ENCODE measurements around the gene INF2.

The INF2 gene

DNA sequence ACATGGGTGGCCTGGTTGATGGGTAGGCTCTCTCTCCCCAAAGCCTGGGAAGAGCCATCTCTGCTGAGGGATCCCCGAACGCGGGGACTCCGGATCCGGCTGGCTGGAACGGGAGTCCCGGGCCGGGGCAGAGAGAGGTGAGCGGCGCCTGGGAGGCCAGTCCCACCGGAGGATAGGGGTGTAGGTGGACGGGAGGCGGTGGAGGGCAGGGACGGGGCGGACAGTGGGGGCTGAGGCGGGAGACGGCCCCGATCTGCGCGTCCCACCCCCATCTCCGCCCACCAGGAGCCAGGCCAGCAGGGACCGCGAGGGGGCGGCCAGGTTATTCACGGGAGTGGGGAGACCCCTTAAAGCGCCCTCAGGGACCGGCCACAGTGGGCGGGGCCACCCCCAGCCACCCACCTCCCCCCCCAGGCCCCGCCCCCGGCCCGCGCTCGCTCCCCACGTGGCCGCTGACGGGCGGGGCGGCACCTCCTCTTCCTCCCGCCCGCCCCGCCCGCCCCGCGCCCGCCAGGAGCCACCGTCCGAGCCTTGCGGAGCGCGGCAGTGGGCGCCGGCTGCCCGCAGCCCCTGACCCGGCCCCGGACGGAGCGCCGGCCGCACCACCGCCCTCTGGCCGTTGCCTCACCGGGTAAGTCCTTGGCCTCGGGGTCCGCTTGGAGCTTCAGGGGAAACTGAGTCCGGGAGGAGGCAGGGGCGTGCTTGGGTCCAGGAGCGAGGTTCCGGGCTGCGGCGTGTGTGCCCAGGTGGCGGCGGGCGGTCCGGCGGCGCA is at the start of gene INF2:
Gene INF2, plus strand, starts transcription at position 510 of the 772 bp plus-strand sequence. CDS start 11,748 bp downstream, outside the sequence.
- peaks cover 0 to 2% of the 10 kb centered on the region in 2 donors for H3K36me3 Mint-ChIP-seq
- peaks cover 34 to 78% of the 10 kb centered on the region in 2 donors for H3K4me1 Mint-ChIP-seq
- ATAC-seq (replicated peaks) (peak; percentile 72 to 79), DNase-seq (no peak)
- H3K9me3 Mint-ChIP-seq = peaks cover 2 to 9% of the 10 kb centered on the region in 2 donors
- H3K27me3 Mint-ChIP-seq = no peaks in the 10 kb centered on the region
- peak within 1 kb of the TSS; percentile 62 for H3K27ac Mint-ChIP-seq
- peak within 1 kb of the TSS; percentile 82 to 84 for H3K4me3 Mint-ChIP-seq

DNA sequence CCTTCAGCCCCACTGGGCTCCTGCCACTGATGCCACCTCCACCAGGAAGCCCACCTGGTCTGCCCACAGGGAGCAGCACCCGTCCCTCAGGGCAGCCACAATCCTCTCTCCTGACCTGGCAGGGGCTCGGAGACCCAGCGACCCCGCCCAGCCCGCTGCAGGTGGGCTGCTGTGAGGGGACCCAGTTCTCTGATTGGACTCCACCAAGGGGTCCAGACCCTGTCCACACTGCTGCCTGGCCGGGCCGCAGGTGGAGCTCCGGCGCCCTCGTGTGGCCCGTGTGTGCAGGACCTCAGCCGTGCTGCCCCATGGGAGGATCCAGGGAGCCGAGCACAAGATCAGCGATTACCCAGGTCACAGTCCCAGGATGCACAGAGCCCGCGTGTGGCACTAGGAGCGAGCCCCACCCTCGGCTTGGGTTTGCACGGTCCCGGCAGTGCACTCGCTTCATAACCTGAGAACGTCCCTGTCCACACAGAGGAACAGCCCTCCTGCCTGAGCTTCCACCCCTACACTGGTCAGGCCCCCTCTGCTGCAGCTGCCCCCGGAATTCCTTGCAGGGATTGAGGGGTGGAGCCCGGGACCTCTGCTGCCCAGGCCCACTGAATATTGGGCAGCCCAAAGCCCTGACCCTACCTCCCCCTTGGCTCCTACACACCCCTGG is 49.4 kb upstream of the INF2 start:
- Mint-ChIP-seq H3K4me1 (peaks cover 13 to 19% of the 10 kb centered on the region in 2 donors), H3K27me3 (peaks cover 27 to 31% of the 10 kb centered on the region in 2 donors), H3K9me3 (no peaks in the 10 kb centered on the region), H3K36me3 (no peaks in the 10 kb centered on the region), H3K27ac (no peak overlapping the region), H3K4me3 (no peak overlapping the region)
- DNase-seq (peak; percentile 56), ATAC-seq (replicated peaks) (peak; percentile 96)

DNA sequence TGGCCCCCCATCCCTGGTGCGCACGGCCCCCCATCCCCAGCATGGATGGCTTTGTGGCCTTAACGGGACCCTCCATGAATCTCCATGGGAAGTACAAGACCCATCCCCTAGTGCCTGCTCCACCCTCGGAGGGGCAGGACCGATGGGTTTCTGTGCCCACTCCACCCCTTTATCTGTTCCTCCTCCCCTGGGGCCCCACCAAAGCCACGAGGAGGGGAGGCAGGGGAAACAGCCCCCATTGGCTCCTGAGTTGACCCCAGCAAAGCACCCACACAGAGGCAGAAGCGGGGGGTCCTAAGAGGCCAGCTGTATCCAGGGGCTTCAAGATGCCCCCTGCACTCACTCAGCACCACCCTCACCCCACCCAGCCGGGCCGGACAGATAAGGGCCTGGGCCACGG is 48.7 kb upstream of the INF2 start:
- Mint-ChIP-seq H3K4me1 (peaks cover 15 to 19% of the 10 kb centered on the region in 2 donors), H3K36me3 (peaks cover 0 to 4% of the 10 kb centered on the region in 2 donors), H3K9me3 (peaks cover 0 to 2% of the 10 kb centered on the region in 2 donors), H3K27me3 (peaks cover 26 to 27% of the 10 kb centered on the region in 2 donors), H3K27ac (no peak overlapping the region), H3K4me3 (no peak overlapping the region)
- DNase-seq = no peak
- ATAC-seq (replicated peaks) = no peak

DNA sequence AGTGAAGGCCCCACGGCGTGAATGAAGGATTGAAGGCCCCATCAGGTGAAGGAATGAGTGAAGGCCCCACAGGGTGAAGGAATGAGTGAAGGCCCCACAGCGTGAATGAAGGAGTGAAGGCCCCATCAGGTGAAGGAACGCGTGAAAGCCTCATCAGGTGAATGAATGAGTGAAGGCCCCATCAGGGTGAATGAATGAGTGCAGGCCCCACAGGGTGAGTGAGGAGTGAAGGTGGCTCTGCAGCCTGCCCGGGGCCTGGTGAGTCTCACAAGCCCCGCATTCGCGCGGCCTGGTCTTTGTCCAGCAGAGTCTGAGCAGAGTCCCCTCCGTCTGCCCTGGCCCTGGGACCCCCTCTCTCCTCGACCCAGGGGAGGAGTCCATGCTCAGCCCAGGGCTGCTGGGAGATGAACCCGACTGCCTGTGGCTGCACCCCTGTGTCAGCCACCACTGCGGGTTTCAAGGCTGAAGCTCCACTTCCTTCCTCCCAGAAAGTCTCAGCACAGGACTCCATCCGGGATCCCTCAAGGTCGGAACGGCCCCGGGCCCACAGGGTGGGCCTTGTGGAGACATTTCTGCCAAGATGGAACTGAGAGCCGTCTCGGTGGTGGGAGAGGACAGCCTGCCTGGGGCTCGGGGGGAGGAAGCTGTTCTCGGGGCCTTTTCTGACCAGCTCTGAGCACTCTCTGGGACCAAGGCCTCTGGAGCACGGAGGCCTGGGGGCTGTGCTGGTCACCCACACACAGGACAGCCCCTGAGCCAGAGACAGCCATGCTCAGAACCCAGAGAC is 47.5 kb upstream of the INF2 start:
- H3K4me3 Mint-ChIP-seq = no peak overlapping the region
- H3K36me3 Mint-ChIP-seq = peaks cover 0 to 4% of the 10 kb centered on the region in 2 donors
- peaks cover 20 to 22% of the 10 kb centered on the region in 2 donors for H3K27me3 Mint-ChIP-seq
- DNase-seq (no peak), ATAC-seq (replicated peaks) (no peak)
- H3K4me1 Mint-ChIP-seq = peaks cover 15 to 19% of the 10 kb centered on the region in 2 donors
- H3K9me3 Mint-ChIP-seq = peaks cover 0 to 2% of the 10 kb centered on the region in 2 donors
- no peak overlapping the region for H3K27ac Mint-ChIP-seq

DNA sequence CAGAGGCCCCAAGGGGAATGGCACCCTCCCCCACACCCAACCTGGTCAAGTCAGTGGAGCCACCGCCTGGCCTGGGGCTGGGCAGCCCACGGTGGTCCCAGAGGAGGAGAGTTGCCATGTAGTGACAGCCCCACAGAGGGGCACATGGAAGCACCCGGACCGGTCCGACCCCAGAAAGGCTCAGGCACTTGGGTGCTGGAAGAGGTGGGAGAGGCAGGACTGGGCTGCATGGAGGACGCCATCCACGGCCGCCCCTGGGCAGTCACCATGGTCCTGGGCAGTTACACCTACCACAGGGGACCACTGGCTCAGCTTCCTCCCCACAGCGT is 46.9 kb upstream of the INF2 start:
- no peak for DNase-seq
- Mint-ChIP-seq H3K4me3 (no peak overlapping the region), H3K9me3 (peaks cover 0 to 2% of the 10 kb centered on the region in 2 donors), H3K27me3 (peaks cover 17 to 22% of the 10 kb centered on the region in 2 donors), H3K4me1 (peaks cover 19 to 25% of the 10 kb centered on the region in 2 donors), H3K36me3 (peaks cover 0 to 4% of the 10 kb centered on the region in 2 donors), H3K27ac (peak overlapping the region; percentile 37)
- no peak for ATAC-seq (replicated peaks)

DNA sequence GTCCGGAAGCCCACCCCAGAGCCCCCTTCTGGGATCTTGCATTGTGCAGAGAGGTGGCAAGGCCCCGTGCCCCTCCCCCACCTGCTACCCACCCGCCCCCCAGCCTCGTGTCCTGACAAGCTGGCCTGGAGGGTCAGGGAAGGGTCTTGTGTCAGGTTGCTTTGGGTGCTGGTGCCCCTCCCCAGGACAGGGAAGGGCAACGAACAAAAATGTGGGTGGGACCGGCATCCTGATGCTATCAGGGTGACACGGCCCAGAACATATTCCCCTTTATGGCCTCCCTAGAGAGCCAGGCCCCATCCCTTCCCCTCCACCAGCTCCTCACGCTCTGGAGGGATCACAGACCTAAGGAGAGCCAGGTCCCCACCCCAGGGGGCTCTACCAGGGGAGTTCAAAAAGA is 46.1 kb upstream of the INF2 start:
- no peak overlapping the region for H3K4me3 Mint-ChIP-seq
- peaks cover 21 to 32% of the 10 kb centered on the region in 2 donors for H3K4me1 Mint-ChIP-seq
- H3K9me3 Mint-ChIP-seq = peaks cover 0 to 2% of the 10 kb centered on the region in 2 donors
- H3K27ac Mint-ChIP-seq = no peak overlapping the region
- peaks cover 14 to 19% of the 10 kb centered on the region in 2 donors for H3K27me3 Mint-ChIP-seq
- peaks cover 0 to 4% of the 10 kb centered on the region in 2 donors for H3K36me3 Mint-ChIP-seq
- DNase-seq (no peak), ATAC-seq (replicated peaks) (no peak)

DNA sequence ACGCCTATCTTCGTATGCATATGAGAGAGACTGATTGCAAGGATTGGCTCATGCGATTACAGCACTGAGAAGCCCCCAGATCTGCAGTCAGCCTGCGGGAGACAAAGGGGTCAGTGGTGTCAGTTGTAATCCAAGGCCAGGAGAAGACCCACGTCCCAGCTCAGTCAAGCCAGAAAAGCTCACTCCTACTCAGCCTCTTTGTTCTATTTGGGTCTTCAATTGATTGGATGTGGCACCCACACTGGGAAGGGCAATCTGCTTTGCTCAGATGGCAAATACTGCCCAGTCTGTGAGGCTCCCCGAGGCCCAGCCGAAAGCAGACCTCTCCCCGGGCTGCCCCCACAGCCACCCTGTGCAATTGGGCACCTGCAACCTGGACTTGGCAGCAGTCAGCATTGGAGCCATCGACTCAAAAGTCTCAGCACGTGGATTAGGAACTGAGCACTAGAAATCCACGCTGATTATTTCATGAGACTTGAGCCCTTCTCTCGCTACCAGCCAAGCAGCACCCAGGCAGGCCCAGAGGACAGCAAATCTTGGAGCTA is 45.3 kb upstream of the INF2 start:
- DNase-seq (no peak), ATAC-seq (replicated peaks) (no peak)
- Mint-ChIP-seq H3K27ac (no peak overlapping the region), H3K27me3 (peaks cover 11% of the 10 kb centered on the region in 2 donors), H3K9me3 (peaks cover 0 to 2% of the 10 kb centered on the region in 2 donors), H3K36me3 (peaks cover 0 to 4% of the 10 kb centered on the region in 2 donors), H3K4me1 (peaks cover 21 to 32% of the 10 kb centered on the region in 2 donors), H3K4me3 (no peak overlapping the region)

DNA sequence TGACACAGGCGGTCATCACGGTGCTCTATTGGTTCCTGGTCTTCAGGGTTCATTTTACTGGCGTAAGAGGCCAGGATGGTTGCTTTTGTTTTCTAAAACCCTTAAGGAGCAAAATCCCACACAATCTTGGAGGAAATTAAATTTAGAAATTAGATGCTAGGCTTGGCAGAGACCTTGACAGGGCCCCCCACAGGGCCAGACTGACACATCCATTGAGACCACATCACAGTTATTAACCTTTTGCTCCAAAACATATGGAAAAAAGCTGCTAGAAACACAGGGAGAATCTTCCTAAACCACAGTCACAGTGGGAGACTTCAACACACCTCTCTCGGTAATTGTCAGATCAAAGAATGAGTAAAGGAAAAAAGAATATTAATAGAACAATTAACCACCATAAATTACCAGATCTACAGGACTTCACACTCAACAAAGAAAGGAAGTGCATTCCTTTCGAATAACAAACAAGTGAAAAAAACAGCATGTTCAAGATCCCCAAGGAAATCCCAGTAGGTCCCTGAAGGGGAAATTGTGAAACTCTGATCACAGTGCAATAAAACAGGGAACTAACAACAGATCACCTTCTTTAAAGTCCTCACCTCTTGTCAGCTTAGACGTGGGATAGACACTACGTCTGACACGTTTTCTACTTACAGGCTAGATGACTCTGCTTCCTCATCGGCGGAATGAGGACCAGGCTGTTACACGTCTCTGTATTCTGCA is 44.6 kb upstream of the INF2 start:
- H3K27ac Mint-ChIP-seq = no peak overlapping the region

DNA sequence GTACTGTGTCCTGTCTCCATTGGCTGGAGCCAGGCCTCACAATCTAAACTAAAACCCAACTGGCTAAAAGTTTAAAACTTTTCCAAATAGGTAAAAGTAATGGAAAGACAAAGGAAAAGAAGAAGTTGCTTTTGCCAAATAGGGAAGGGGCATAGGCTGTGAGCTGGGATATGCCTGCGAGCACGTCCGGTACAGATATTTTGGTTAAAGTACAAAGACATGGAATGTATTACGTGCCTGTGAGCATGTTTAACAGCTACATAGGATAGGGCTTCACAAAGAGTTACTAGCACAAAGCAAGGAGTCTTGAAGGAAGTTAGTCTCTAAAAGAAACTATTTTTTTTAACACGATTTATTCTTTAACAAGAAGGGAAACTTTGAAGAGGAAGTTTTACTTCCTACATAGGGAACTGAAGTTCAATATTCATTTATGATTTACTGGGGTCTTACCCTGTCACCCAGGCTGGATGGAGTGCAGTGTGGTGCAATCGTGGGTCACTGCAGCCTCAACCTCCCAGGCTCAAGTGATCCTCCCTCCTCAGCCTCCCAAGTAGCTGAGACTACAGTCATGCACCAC is 41.9 kb upstream of the INF2 start:
- H3K36me3 Mint-ChIP-seq = peaks cover 0 to 6% of the 10 kb centered on the region in 2 donors
- no peaks in the 10 kb centered on the region for H3K27me3 Mint-ChIP-seq
- H3K27ac Mint-ChIP-seq = no peak overlapping the region
- peaks cover 0 to 4% of the 10 kb centered on the region in 2 donors for H3K9me3 Mint-ChIP-seq
- H3K4me3 Mint-ChIP-seq = no peak overlapping the region
- H3K4me1 Mint-ChIP-seq = peaks cover 28 to 41% of the 10 kb centered on the region in 2 donors
- no peak for DNase-seq
- ATAC-seq (replicated peaks) = peak; percentile 49 to 60

More for the DNA sequence above, 44.6 kb upstream of the INF2 start:
- Mint-ChIP-seq H3K4me3 (no peak overlapping the region), H3K4me1 (peaks cover 20 to 31% of the 10 kb centered on the region in 2 donors), H3K27me3 (peaks cover 4 to 6% of the 10 kb centered on the region in 2 donors), H3K9me3 (peaks cover 0 to 2% of the 10 kb centered on the region in 2 donors), H3K36me3 (peaks cover 0 to 4% of the 10 kb centered on the region in 2 donors)
- ATAC-seq (replicated peaks) = no peak
- no peak for DNase-seq

DNA sequence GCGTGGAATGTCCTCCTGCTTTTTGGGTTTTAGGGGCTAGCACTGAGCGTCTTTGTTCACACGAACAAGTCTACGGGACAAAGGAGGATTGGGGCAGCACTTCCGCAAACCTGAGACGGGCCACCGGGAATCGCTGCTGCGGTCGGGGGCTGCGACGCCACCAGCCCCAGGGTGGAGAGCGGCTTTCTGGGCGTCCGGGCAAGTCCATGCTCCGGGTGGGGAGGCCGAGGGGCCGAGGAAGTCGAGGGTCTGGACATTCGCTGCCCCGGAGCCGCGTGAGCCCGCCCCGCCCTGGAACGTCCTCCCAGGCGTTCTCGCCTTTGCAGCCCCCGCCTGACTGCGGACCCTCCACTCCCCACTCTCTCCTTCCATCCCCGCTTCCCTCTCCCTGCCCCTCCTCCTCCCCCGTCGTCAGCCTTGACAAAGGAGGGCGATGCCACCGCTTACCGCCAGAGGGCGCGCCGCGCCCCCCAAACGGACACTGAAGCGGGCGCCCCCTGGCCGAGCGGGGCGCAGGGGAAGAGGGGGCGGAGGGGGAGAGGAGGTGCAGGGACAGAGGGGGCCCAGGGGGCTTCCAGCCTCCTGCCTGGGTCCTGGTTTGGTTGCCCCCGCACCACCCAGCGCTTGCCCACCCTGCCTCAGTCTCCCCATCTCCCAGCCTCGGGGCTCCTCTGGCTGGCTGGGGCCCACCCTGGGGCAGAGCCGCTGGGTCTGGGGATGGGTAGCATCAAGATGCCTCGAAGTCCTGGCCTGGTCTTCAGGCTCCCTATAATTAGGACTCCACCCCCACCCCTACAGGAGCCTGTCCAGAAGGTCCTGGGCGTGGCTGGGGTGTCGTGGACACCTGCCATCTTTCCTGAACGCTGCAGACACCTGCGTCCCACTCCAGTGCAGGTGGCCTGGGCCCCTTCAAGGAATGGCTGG is 39.1 kb upstream of the INF2 start:
- Mint-ChIP-seq H3K4me3 (peak overlapping the region; percentile 81 to 85), H3K9me3 (peaks cover 8 to 11% of the 10 kb centered on the region in 2 donors), H3K27ac (peak overlapping the region; percentile 69), H3K27me3 (no peaks in the 10 kb centered on the region), H3K4me1 (peaks cover 29 to 57% of the 10 kb centered on the region in 2 donors), H3K36me3 (peaks cover 6 to 14% of the 10 kb centered on the region in 2 donors)
- peak; percentile 66 for DNase-seq
- peak; percentile 83 to 84 for ATAC-seq (replicated peaks)

DNA sequence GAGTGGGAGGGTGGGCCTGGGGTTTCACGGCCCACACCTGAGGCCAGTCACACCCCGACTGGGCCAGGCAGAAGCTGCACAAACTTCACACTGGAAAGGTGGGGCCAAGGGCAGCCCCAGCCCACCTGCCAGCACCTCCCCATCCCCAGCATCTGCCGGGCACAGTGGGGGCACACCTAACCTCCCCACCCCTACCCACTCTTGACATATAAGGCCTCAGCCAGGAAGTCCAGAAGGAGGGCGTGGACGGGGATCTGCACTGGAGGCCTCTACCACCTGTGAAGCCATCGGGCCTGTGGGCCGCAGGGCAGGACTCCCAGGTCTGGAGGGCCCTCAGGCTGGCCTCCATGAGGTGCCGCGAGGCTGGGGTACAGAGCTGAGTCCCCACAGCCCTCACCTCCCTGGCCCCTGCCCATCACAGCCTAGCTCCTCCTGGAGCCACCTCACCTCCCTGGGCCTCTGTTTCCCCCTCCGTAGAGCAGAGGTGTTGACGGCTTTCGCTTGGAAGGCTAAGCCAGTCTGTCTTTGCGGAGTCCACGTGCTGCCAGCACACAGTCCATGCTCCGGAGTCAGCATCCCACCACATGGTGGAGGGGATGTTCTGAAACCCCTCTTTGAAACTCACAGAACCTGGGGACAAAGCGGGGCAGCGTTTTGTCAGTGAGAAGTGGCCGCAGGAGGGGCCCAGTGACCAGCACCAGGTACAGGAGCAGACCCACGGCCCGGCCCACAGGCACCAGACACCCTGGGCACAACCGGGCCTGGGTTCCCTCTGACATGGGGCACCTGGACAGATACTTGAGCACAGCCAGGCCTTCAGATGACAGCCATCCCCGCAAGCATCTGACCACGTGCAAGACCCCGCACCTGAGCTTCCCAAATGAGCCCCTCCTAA is 38.2 kb upstream of the INF2 start:
- Mint-ChIP-seq H3K9me3 (peaks cover 8 to 13% of the 10 kb centered on the region in 2 donors), H3K4me3 (no peak overlapping the region), H3K36me3 (peaks cover 6 to 13% of the 10 kb centered on the region in 2 donors), H3K27ac (no peak overlapping the region), H3K27me3 (no peaks in the 10 kb centered on the region), H3K4me1 (peaks cover 38 to 66% of the 10 kb centered on the region in 2 donors)
- no peak for DNase-seq
- ATAC-seq (replicated peaks) = peak in 1 of 2 donors; percentile 7

Measured in stimulated activated naive B cell treated with anti-CD40 and anti-IgM and Interleukin-4, amounts not matched to agents 10 μg/mL and 1 μg/mL and 100 μg/mL, for 72 hours (primary cell).